ENCODE data around the gene ADIPOQ. TPM values are rescaled to one million over a fixed set of nuclear protein-coding genes. Genes with fewer than 3 reads are reported as not detected.
A peak's percentile ranks its signal among the peaks of the same experiment; 100 is the strongest.

ADIPOQ gene
- total and polyA plus RNA-seq, 10 donors, result 0.11 to 0.17 (median 0.12) TPM; not detected in 7

- peaks cover 14 to 50% (median 26%) of the 10 kb centered on the region in 6 donors for H3K4me1 ChIP-seq
- intact Hi-C loops (cut with DNase I; ENCODE audit: low total_unique reads), result no loop called here
- no peaks in the 10 kb centered on the region for H3K36me3 ChIP-seq
- DNase-seq, result peak; percentile 81
- peak overlapping the region in 1 of 8 donors; percentile 31 for H3K4me3 ChIP-seq
- no peaks in the 10 kb centered on the region for H3K9me3 ChIP-seq
- peak in 1 of 3 donors; percentile 9 for TF ChIP-seq POLR2AphosphoS5 (IDR thresholded peaks at IDR 0.05)
- no peak for TF ChIP-seq CTCF (IDR thresholded peaks at IDR 0.05 in 8 of 11, conservative IDR thresholded peaks at IDR 0.05 in 3 of 11)
- no peak for TF ChIP-seq POLR2A (IDR thresholded peaks at IDR 0.05)
- H3K27ac ChIP-seq, result no peak overlapping the region
- peaks cover 3 to 72% (median 51%) of the 10 kb centered on the region in 7 donors for H3K27me3 ChIP-seq (replicated peaks in 1 of 7)
- 6 to 19% (median 7%) methylated on average over 17 to 23 of the region's 23 CpGs for WGBS, 5 donors
Measured at GRCh38 chr3:186825294-186825821, 17.2 kb upstream of the ADIPOQ start.

GRCh38 chr3:186825872-186826409 is 16.6 kb upstream of the ADIPOQ start:
- no peaks in the 10 kb centered on the region for H3K36me3 ChIP-seq
- H3K27ac ChIP-seq, result no peak overlapping the region
- DNase-seq, result no peak
- 20 to 24% (median 23%) methylated on average over 11 of the region's 11 CpGs for WGBS, 5 donors
- no peaks in the 10 kb centered on the region for H3K9me3 ChIP-seq
- peak overlapping the region in 5 of 8 donors; percentile 58 to 80 (median 65) for H3K4me3 ChIP-seq
- peaks cover 14 to 50% (median 26%) of the 10 kb centered on the region in 6 donors for H3K4me1 ChIP-seq
- intact Hi-C loops (cut with DNase I; ENCODE audit: low total_unique reads), result no loop called here
- H3K27me3 ChIP-seq (replicated peaks in 1 of 7), result peaks cover 3 to 78% (median 55%) of the 10 kb centered on the region in 7 donors
- TF ChIP-seq POLR2AphosphoS5 (IDR thresholded peaks at IDR 0.05) (no peak), POLR2A (IDR thresholded peaks at IDR 0.05) (no peak), CTCF (IDR thresholded peaks at IDR 0.05 in 8 of 11, conservative IDR thresholded peaks at IDR 0.05 in 3 of 11) (no peak)

GRCh38 chr3:186826410-186826975 is 16.0 kb upstream of the ADIPOQ start:
- H3K27ac ChIP-seq, result no peak overlapping the region
- TF ChIP-seq POLR2AphosphoS5 (IDR thresholded peaks at IDR 0.05) (no peak), CTCF (IDR thresholded peaks at IDR 0.05 in 8 of 11, conservative IDR thresholded peaks at IDR 0.05 in 3 of 11) (no peak), POLR2A (IDR thresholded peaks at IDR 0.05) (no peak)
- peaks cover 3 to 83% (median 55%) of the 10 kb centered on the region in 7 donors for H3K27me3 ChIP-seq (replicated peaks in 1 of 7)
- H3K9me3 ChIP-seq, result no peaks in the 10 kb centered on the region
- H3K4me3 ChIP-seq, result peak overlapping the region in 7 of 8 donors; percentile 54 to 80 (median 65)
- no peaks in the 10 kb centered on the region for H3K36me3 ChIP-seq
- intact Hi-C loops (cut with DNase I; ENCODE audit: low total_unique reads), result no loop called here
- peaks cover 14 to 46% (median 26%) of the 10 kb centered on the region in 6 donors for H3K4me1 ChIP-seq
- DNase-seq, result peak; percentile 81
- 11 to 15% (median 12%) methylated on average over 13 to 14 of the region's 14 CpGs for whole genome bisulfite sequencing, 5 donors

All from spleen (tissue), 11 donors.